Breast epithelium (tissue), 3 donors: Measurements from ENCODE around the gene FOXA2.

ENCODE experiments used
- CTCF ChIP-seq, 3 donors: fragments of 450-650 bp; IDR thresholded peaks; one replicate each; pipeline ENCODE4 v1.5.1; 2016 to 2017; ENCODE audit warnings: antibody characterized with exemption in 3 of 3, mild to moderate bottlenecking in 3 of 3, moderate library complexity in 3 of 3
- POLR2A ChIP-seq: fragments of 450-650 bp; IDR thresholded peaks from one replicate; pipeline ENCODE4 v1.6.1; 2016; ENCODE audit warnings: antibody characterized with exemption, mild to moderate bottlenecking, moderate library complexity

DNA sequence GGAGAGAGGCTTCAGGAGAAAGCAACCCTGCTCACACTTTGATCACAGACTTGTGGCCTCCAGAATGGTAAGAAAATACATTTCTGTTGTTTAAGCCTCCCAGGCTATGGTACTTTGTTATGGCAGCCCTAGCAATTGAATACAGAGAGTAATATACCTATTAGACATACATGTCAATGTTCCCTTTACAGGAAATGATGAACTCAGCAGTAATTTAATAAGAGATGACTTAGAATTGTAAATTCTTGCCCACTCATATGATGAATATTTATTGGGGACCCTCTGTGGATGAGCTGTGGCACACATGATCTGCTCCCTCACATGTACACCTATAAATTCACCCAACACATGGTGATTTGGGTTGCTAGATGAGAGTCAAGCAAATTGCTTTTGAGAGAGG, 20.4 kb upstream of the FOXA2 start:
- no peak for TF ChIP-seq POLR2A
- TF ChIP-seq CTCF (IDR thresholded peaks at IDR 0.05) = no peak
